ENCODE measurements around the gene USF2. TPM values are rescaled to one million over a fixed set of nuclear protein-coding genes. Genes with fewer than 3 reads are reported as not detected.
"Not testable (repeated sequence)": the region's sequence is repeated elsewhere in the genome, so short reads cannot be mapped to it uniquely, and the experiment has no call there.

The USF2 gene
- polyA plus RNA-seq, 3 donors = 68.2 to 122 (median 118) TPM

- WGBS, 3 donors = 69 to 88% (median 77%) methylated on average over 14 of the region's 14 CpGs
- H3K27ac ChIP-seq (ENCODE audit: low read depth, low read length) = no peak overlapping the region
Measured at GRCh38 chr19:35273686-35274259, 5.0 kb downstream of the USF2 start.

GRCh38 chr19:35274323-35274722 is 5.6 kb downstream of the USF2 start:
- no peak overlapping the region for H3K27ac ChIP-seq (ENCODE audit: low read depth, low read length)
- 69 to 79% (median 78%) methylated on average over 5 of the region's 5 CpGs for WGBS, 3 donors

- H3K27ac ChIP-seq (ENCODE audit: low read depth, low read length) = no peak overlapping the region
- 94 to 95% (median 94%) methylated on average over 28 of the region's 28 CpGs for WGBS, 3 donors
Measured at GRCh38 chr19:35276706-35277281, 8.0 kb downstream of the USF2 start.

GRCh38 chr19:35278578-35279284 is 10.0 kb downstream of the USF2 start:
- 89 to 91% (median 91%) methylated on average over 39 to 45 of the region's 45 CpGs for WGBS, 3 donors
- no peak overlapping the region for H3K27ac ChIP-seq (ENCODE audit: low read depth, low read length)

GRCh38 chr19:35279374-35279773 is 10.6 kb downstream of the USF2 start:
- no peak overlapping the region for H3K27ac ChIP-seq (ENCODE audit: low read depth, low read length)
- 78 to 93% (median 80%) methylated on average over 11 of the region's 11 CpGs for WGBS, 3 donors

- WGBS, 3 donors = 58 to 67% (median 63%) methylated on average over 11 to 12 of the region's 12 CpGs
Measured at GRCh38 chr19:35279985-35280821, 11.4 kb downstream of the USF2 start.

GRCh38 chr19:35281303-35281702 is 12.5 kb downstream of the USF2 start:
- 53 to 73% (median 68%) methylated on average over 4 of the region's 4 CpGs for WGBS, 3 donors
- H3K27ac ChIP-seq (ENCODE audit: low read depth, low read length) = no peak overlapping the region

More at GRCh38 chr19:35279985-35280821, 11.4 kb downstream of the USF2 start:
- H3K27ac ChIP-seq (ENCODE audit: low read depth, low read length) = no peak overlapping the region

- H3K27ac ChIP-seq (ENCODE audit: low read depth, low read length) = no peak overlapping the region
- 68 to 82% (median 74%) methylated on average over 15 to 17 of the region's 17 CpGs for WGBS, 3 donors
Measured at GRCh38 chr19:35284153-35285094, 15.7 kb downstream of the USF2 start.

GRCh38 chr19:35285095-35285449 is 16.3 kb downstream of the USF2 start:
- 40 to 69% (median 53%) methylated on average over 1 of the region's 1 CpG for WGBS, 3 donors
- H3K27ac ChIP-seq (ENCODE audit: low read depth, low read length) = no peak overlapping the region

GRCh38 chr19:35285465-35285864 is 16.7 kb downstream of the USF2 start:
- not testable (repeated sequence) for H3K27ac ChIP-seq (ENCODE audit: low read depth, low read length)
- 93 to 96% (median 94%) methylated on average over 3 of the region's 3 CpGs for WGBS, 3 donors

- 83 to 87% (median 84%) methylated on average over 5 of the region's 5 CpGs for WGBS, 3 donors
- not testable (repeated sequence) for H3K27ac ChIP-seq (ENCODE audit: low read depth, low read length)
Measured at GRCh38 chr19:35286101-35286500, 17.3 kb downstream of the USF2 start.

GRCh38 chr19:35287713-35288112 is 19.0 kb downstream of the USF2 start:
- no peak overlapping the region for H3K27ac ChIP-seq (ENCODE audit: low read depth, low read length)
- 91 to 96% (median 95%) methylated on average over 10 of the region's 10 CpGs for WGBS, 3 donors

- WGBS, 3 donors = 56 to 60% (median 59%) methylated on average over 2 of the region's 2 CpGs
- H3K27ac ChIP-seq (ENCODE audit: low read depth, low read length) = no peak overlapping the region
Measured at GRCh38 chr19:35288331-35288730, 19.6 kb downstream of the USF2 start.

- H3K27ac ChIP-seq (ENCODE audit: low read depth, low read length) = no peak overlapping the region
- 81 to 86% (median 84%) methylated on average over 5 of the region's 5 CpGs for WGBS, 3 donors
Measured at GRCh38 chr19:35288906-35289305, 20.1 kb downstream of the USF2 start.

GRCh38 chr19:35290381-35291127 is 21.8 kb downstream of the USF2 start:
- no peak overlapping the region for H3K27ac ChIP-seq (ENCODE audit: low read depth, low read length)
- 75 to 83% (median 76%) methylated on average over 19 to 20 of the region's 20 CpGs for WGBS, 3 donors

- H3K27ac ChIP-seq (ENCODE audit: low read depth, low read length) = no peak overlapping the region
- WGBS, 3 donors = 64 to 76% (median 74%) methylated on average over 6 of the region's 6 CpGs
Measured at GRCh38 chr19:35291259-35291658, 22.5 kb downstream of the USF2 start.

GRCh38 chr19:35291916-35292315 is 23.2 kb downstream of the USF2 start, which contains the start of gene MAG:
Gene MAG, plus strand, starts transcription at chr19:35292161. Its CDS starts 3,248 bp downstream, at chr19:35295409.
- H3K27ac ChIP-seq (ENCODE audit: low read depth, low read length) = no peak within 1 kb of the TSS
- WGBS, 3 donors = 67 to 80% (median 75%) methylated on average over 10 to 12 of the region's 12 CpGs

Measured in adipose tissue (tissue), 3 donors.